Caco-2 (cell line): ENCODE measurements around the gene KIDINS220. TPM values are rescaled to one million over a fixed set of nuclear protein-coding genes. Genes with fewer than 3 reads are reported as not detected.

Experiments used
- BruUV-seq: library from RNA; stranded (reverse); fragments of 400-500 nt; replicated peaks from 2 replicates; lab custom pipeline; 2021; lab: Mats Ljungman, UMichigan
- CTCF ChIA-PET: fragments of 300-600 bp; sonication (Branson Sonifier 250); formaldehyde crosslinking; loops from one replicate; lab custom pipeline; 2022; ENCODE audit warnings: antibody characterized with exemption; lab: Charles Lee
- POLR2A ChIA-PET: fragments of 300-600 bp; sonication (Branson Sonifier 250); formaldehyde crosslinking; loops from one replicate; lab custom pipeline; 2022; ENCODE audit warnings: antibody characterized with exemption; lab: Charles Lee
- DNase-seq, 2 experiments: peaks; one replicate each; pipeline versions ENCODE4 v3.0.0 to v3.0.0-alpha.2; 2020 to 2022
- H3K27me3 ChIP-seq: replicated peaks from 2 replicates; pipeline ENCODE4 v1.6.0; 2011; ENCODE audit warnings: low read length; ENCODE audit not compliant: control insufficient read depth, insufficient read depth
- H3K36me3 ChIP-seq: 2 replicates; pipeline ENCODE4 v1.5.1; 2011; ENCODE audit warnings: low read length; ENCODE audit not compliant: control insufficient read depth, insufficient read depth
- H3K4me1 ChIP-seq: fragments of 250-450 bp; sonication (Bioruptor Pico); 2 replicates; pipeline ENCODE4 v1.5.1; 2020; ENCODE audit warnings: mild to moderate bottlenecking
- H3K4me3 ChIP-seq: 2 replicates; pipeline ENCODE4 v1.5.1; 2011; ENCODE audit warnings: low read depth, mild to moderate bottlenecking, control low read depth, low read length
- H3K9me3 ChIP-seq: fragments of 250-450 bp; sonication (Bioruptor Pico); 2 replicates; pipeline ENCODE4 v1.5.1; 2020; ENCODE audit warnings: mild to moderate bottlenecking, moderate library complexity
- H3K27ac Mint-ChIP-seq: one replicate; pipeline ENCODE4 v1.8.0; 2022; ENCODE audit warnings: mixed read lengths; ENCODE audit not compliant: unreplicated experiment
- H3K27me3 Mint-ChIP-seq: one replicate; pipeline ENCODE4 v1.8.0; 2022; ENCODE audit warnings: mixed read lengths; ENCODE audit not compliant: insufficient read depth, unreplicated experiment
- H3K36me3 Mint-ChIP-seq: one replicate; pipeline ENCODE4 v1.8.0; 2022; ENCODE audit warnings: mild to moderate bottlenecking, mixed read lengths; ENCODE audit not compliant: insufficient read depth, unreplicated experiment
- H3K4me1 Mint-ChIP-seq: one replicate; pipeline ENCODE4 v1.8.0; 2022; ENCODE audit warnings: low read depth, mixed read lengths; ENCODE audit not compliant: unreplicated experiment
- H3K4me3 Mint-ChIP-seq: one replicate; pipeline ENCODE4 v1.8.0; 2022; ENCODE audit warnings: mild to moderate bottlenecking, moderate library complexity, mixed read lengths; ENCODE audit not compliant: unreplicated experiment
- H3K9me3 Mint-ChIP-seq: one replicate; pipeline ENCODE4 v1.8.0; 2022; ENCODE audit warnings: mixed read lengths; ENCODE audit not compliant: unreplicated experiment
- CTCF ChIP-seq, 2 experiments: fragments of 200-600 bp in 1 of 2; IDR thresholded peaks; 1 replicate in 1 of 2; 2 replicates in 1 of 2; pipeline versions ENCODE4 v1.5.1 to v1.8.0; 2011 to 2022; ENCODE audit warnings: antibody characterized with exemption in 1 of 2, control low read depth in 1 of 2, inconsistent platforms in 1 of 2, low read depth in 1 of 2, low read length in 1 of 2, mild to moderate bottlenecking in 1 of 2, moderate library complexity in 1 of 2; ENCODE audit not compliant: insufficient read depth in 1 of 2, severe bottlenecking in 1 of 2, unreplicated experiment in 1 of 2
- intact Hi-C: fragments of 100-400 bp; cut with micrococcal nuclease; formaldehyde crosslinking; loops from one replicate; pipeline ENCODE4 v1.10.0; 2022; ENCODE audit not compliant: unreplicated experiment
- total RNA-seq: library from RNA; stranded (reverse); gene quantifications from 2 replicates; pipeline ENCODE4 v1.2.3, GENCODE V29; 2022

KIDINS220 gene
- total RNA-seq, 1 experiment from 2014 or later: 32.8 TPM

GRCh38 chr2:8831516-8831915, 5.9 kb downstream of the KIDINS220 start:
- Histone ChIP-seq H3K9me3 (no peaks in the 10 kb centered on the region), H3K4me1 (no peaks in the 10 kb centered on the region), H3K4me3 (no peak overlapping the region), H3K27me3 (no peaks in the 10 kb centered on the region), H3K36me3 (no peaks in the 10 kb centered on the region)
- DNase-seq: no peak
- BruUV-seq: no TSS peak
- intact Hi-C loops: no loop called here
- no peak overlapping the region for H3K4me3 Mint-ChIP-seq
- no peak for TF ChIP-seq CTCF (IDR thresholded peaks at IDR 0.05; ENCODE audit: insufficient read depth in 1 of 2, low read depth in 1 of 2, low read length in 1 of 2, severe bottlenecking in 1 of 2, unreplicated experiment in 1 of 2)
- H3K27ac Mint-ChIP-seq: no peak overlapping the region
- ChIA-PET POLR2A (no interaction called here), CTCF (no interaction called here)
- H3K36me3 Mint-ChIP-seq: no peaks in the 10 kb centered on the region
- peaks cover 5% of the 10 kb centered on the region for H3K4me1 Mint-ChIP-seq
- H3K27me3 Mint-ChIP-seq: no peaks in the 10 kb centered on the region
- H3K9me3 Mint-ChIP-seq: no peaks in the 10 kb centered on the region

DNA sequence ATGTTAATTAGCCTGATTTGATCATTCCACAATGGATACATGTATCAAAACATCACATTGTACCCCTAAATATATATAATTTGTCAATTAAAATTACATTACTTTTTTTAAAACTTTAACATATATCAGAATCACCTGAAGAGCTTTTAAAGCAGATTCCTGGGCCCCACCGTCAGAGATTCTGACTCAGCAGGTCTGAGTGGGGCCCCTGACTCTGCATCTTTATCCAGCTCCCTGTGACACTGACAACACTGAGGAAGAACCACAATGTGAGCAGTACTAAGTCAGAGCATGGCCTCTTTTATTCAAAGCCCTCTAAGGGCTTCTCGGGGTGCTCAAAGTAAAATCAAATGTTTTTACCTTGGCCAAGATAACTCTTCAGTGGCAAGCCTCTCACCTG, 9.7 kb downstream of the KIDINS220 start:
- H3K4me1 Mint-ChIP-seq: peaks cover 5% of the 10 kb centered on the region
- H3K27me3 ChIP-seq: no peaks in the 10 kb centered on the region
- H3K9me3 ChIP-seq: no peaks in the 10 kb centered on the region
- no peak overlapping the region for H3K4me3 ChIP-seq
- TF ChIP-seq CTCF (IDR thresholded peaks at IDR 0.05; ENCODE audit: insufficient read depth in 1 of 2, low read depth in 1 of 2, low read length in 1 of 2, severe bottlenecking in 1 of 2, unreplicated experiment in 1 of 2): no peak
- no peaks in the 10 kb centered on the region for H3K4me1 ChIP-seq
- H3K4me3 Mint-ChIP-seq: no peak overlapping the region
- no peaks in the 10 kb centered on the region for H3K9me3 Mint-ChIP-seq
- no TSS peak for BruUV-seq
- no peaks in the 10 kb centered on the region for H3K36me3 Mint-ChIP-seq
- no peak overlapping the region for H3K27ac Mint-ChIP-seq
- ChIA-PET POLR2A (no interaction called here), CTCF (no interaction called here)
- intact Hi-C loops: no loop called here
- no peak for DNase-seq
- no peaks in the 10 kb centered on the region for H3K36me3 ChIP-seq
- H3K27me3 Mint-ChIP-seq: no peaks in the 10 kb centered on the region

GRCh38 chr2:8822218-8822617, 15.2 kb downstream of the KIDINS220 start:
- Histone ChIP-seq H3K4me3 (no peak overlapping the region), H3K4me1 (peaks cover 9% of the 10 kb centered on the region), H3K27me3 (no peaks in the 10 kb centered on the region), H3K9me3 (no peaks in the 10 kb centered on the region), H3K36me3 (no peaks in the 10 kb centered on the region)
- Mint-ChIP-seq H3K4me3 (no peak overlapping the region), H3K27ac (peak overlapping the region; percentile 13), H3K27me3 (no peaks in the 10 kb centered on the region), H3K4me1 (peaks cover 13% of the 10 kb centered on the region), H3K36me3 (peaks cover 11% of the 10 kb centered on the region), H3K9me3 (no peaks in the 10 kb centered on the region)
- DNase-seq: peak in 1 of 2 experiments; percentile 24
- CTCF ChIA-PET: no interaction called here
- POLR2A ChIA-PET: no interaction called here
- TF ChIP-seq CTCF (IDR thresholded peaks at IDR 0.05; ENCODE audit: insufficient read depth in 1 of 2, low read depth in 1 of 2, low read length in 1 of 2, severe bottlenecking in 1 of 2, unreplicated experiment in 1 of 2): no peak
- no TSS peak for BruUV-seq
- intact Hi-C loops: no loop called here
